Keratinocyte (primary cell): ENCODE data around the gene CREB5. TPM values are rescaled to one million over a fixed set of nuclear protein-coding genes. Genes with fewer than 3 reads are reported as not detected.

Experiments
- DNase-seq: peaks from one replicate; pipeline ENCODE4 v3.0.0-alpha.2; 2011; ENCODE audit warnings: low read depth, missing footprints, low spot score
- FAIRE-seq: peaks from 2 replicates; lab custom pipeline; 2011; peaks lifted over from hg19 to GRCh38; lab: Jason Lieb, UNC
- H2AFZ ChIP-seq: 2 replicates; pipeline ENCODE4 v1.6.0; 2012; ENCODE audit warnings: low read length, control low read depth, inconsistent platforms; ENCODE audit not compliant: control insufficient read depth
- H3K27ac ChIP-seq: 2 replicates; pipeline ENCODE4 v1.5.1; 2011; ENCODE audit warnings: low read length; ENCODE audit not compliant: control insufficient read depth, insufficient read depth
- H3K27me3 ChIP-seq: 3 replicates; pipeline ENCODE4 v1.6.0; 2011; ENCODE audit warnings: low read length; ENCODE audit not compliant: control insufficient read depth, insufficient read depth; ENCODE audit errors: extremely low read depth
- H3K36me3 ChIP-seq, 2 experiments: 2 replicates in 1 of 2; 3 replicates in 1 of 2; pipeline ENCODE4 v1.5.1; 2011; ENCODE audit warnings: low read length in 2 of 2, mild to moderate bottlenecking in 1 of 2; ENCODE audit not compliant: control insufficient read depth in 2 of 2, insufficient read depth in 2 of 2; ENCODE audit errors: extremely low read depth in 1 of 2
- H3K4me1 ChIP-seq: 3 replicates; pipeline ENCODE4 v1.5.1; 2011; ENCODE audit warnings: low read length; ENCODE audit not compliant: control insufficient read depth, insufficient read depth; ENCODE audit errors: extremely low read depth
- H3K4me2 ChIP-seq: 3 replicates; pipeline ENCODE4 v1.6.0; 2011; ENCODE audit warnings: low read depth, low read length; ENCODE audit not compliant: control insufficient read depth, insufficient read depth; ENCODE audit errors: extremely low read depth
- H3K4me3 ChIP-seq, 3 experiments: fragments of 200-600 bp in 1 of 3; sonication (generic) in 1 of 3; 2 replicates in 2 of 3; 3 replicates in 1 of 3; pipeline ENCODE4 v1.5.1; 2011 to 2016; ENCODE audit warnings: low read length in 3 of 3, mild to moderate bottlenecking in 3 of 3, control low read depth in 2 of 3, inconsistent platforms in 1 of 3, low read depth in 1 of 3, mixed read lengths in 1 of 3, mixed run types in 1 of 3, moderate library complexity in 1 of 3; ENCODE audit not compliant: control insufficient read depth in 2 of 3, insufficient read depth in 2 of 3; ENCODE audit errors: extremely low read depth in 1 of 3
- H3K79me2 ChIP-seq: 2 replicates; pipeline ENCODE4 v1.6.0; 2012; ENCODE audit warnings: low read length; ENCODE audit not compliant: control insufficient read depth, insufficient read depth
- H3K9ac ChIP-seq: 3 replicates; pipeline ENCODE4 v1.6.0; 2011; ENCODE audit warnings: low read length; ENCODE audit not compliant: control insufficient read depth, insufficient read depth; ENCODE audit errors: extremely low read depth
- H3K9me1 ChIP-seq: 3 replicates; pipeline ENCODE4 v1.6.0; 2011; ENCODE audit warnings: low read length; ENCODE audit not compliant: control insufficient read depth, insufficient read depth; ENCODE audit errors: extremely low read depth
- H3K9me3 ChIP-seq: 2 replicates; pipeline ENCODE4 v1.5.1; 2012; ENCODE audit warnings: low read depth, low read length; ENCODE audit not compliant: control insufficient read depth
- H4K20me1 ChIP-seq: 3 replicates; pipeline ENCODE4 v1.6.0; 2011; ENCODE audit warnings: low read length; ENCODE audit not compliant: control insufficient read depth, insufficient read depth; ENCODE audit errors: extremely low read depth
- CTCF ChIP-seq, 3 experiments: IDR thresholded peaks in 1 of 3; conservative IDR thresholded peaks in 1 of 3; optimal IDR thresholded peaks in 1 of 3; 2 replicates in 2 of 3; 3 replicates in 1 of 3; pipeline versions ENCODE3 to v1.5.1; 2011; ENCODE audit warnings: low read length in 3 of 3, mild to moderate bottlenecking in 3 of 3, moderate library complexity in 2 of 3, control low read depth in 1 of 3, inconsistent platforms in 1 of 3; ENCODE audit not compliant: insufficient read depth in 2 of 3; ENCODE audit errors: extremely low read depth in 1 of 3
- EZH2 ChIP-seq: IDR thresholded peaks from one replicate; pipeline ENCODE4 v1.6.1; 2012; ENCODE audit warnings: inconsistent platforms, mild to moderate bottlenecking, low read length, moderate library complexity
- dilution Hi-C: fragments of 300-500 bp; cut with MboI; formaldehyde crosslinking; loops from one replicate; pipeline ENCODE4 v1.7.0; 2020; ENCODE audit warnings: low sequenced_read_pairs; ENCODE audit not compliant: extremely low pct_ligation_motif_present
- polyA plus RNA-seq, 5 experiments: library from polyadenylated mRNA; depleted of rRNA in 3 of 5; stranded (reverse) in 3 of 5; stranded (forward) in 1 of 5; unstranded in 1 of 5; fragments of >200 nt; gene quantifications; 1 replicate in 1 of 5; 2 replicates in 3 of 5; 3 replicates in 1 of 5; pipeline versions ENCODE4 v1.2.1 to v1.2.3, GENCODE V29; 2011 to 2012; ENCODE audit warnings: missing spikeins in 2 of 5, low read depth in 1 of 5, low replicate concordance in 1 of 5

The CREB5 gene
- polyA plus RNA-seq, 1 donor (not counting 4 experiments of a cell fraction or from before 2014, with no cell fraction given), result 7.9 TPM

DNA sequence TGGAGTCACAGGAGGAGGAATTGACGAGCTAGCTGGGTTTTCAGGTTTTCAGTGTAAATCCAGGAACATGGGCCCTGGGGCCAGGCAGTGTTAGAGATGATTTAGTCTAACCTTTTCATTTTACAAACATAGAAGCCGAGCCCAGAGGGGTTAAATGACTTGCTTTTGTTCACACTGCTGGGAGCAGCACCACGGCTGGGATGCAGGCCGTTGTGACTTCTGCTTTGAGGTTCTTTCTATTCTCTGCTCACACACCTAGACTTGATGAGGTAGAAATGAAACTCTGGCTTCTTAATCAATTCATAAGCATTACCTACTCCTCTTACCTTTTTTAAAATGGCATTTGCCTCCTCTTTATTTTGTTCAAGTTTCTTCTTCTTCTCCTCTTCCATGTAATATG lies 36.4 kb downstream of the CREB5 start:
- FAIRE-seq, result no peak

GRCh38 chr7:28452681-28453080 lies 40.4 kb downstream of the CREB5 start:
- Histone ChIP-seq H3K27ac (no peak overlapping the region), H2AFZ (no peak overlapping the region), H3K9me3 (no peaks in the 10 kb centered on the region), H3K79me2 (no peaks in the 10 kb centered on the region), H4K20me1 (no peaks in the 10 kb centered on the region), H3K4me2 (no peak overlapping the region), H3K9me1 (no peaks in the 10 kb centered on the region), H3K27me3 (peaks cover 21% of the 10 kb centered on the region), H3K4me1 (no peaks in the 10 kb centered on the region), H3K9ac (no peak overlapping the region), H3K4me3 (no peak overlapping the region), H3K36me3 (no peaks in the 10 kb centered on the region)
- FAIRE-seq (no peak), DNase-seq (no peak)
- dilution Hi-C loops, result no loop called here
- TF ChIP-seq CTCF (optimal IDR thresholded peaks at IDR 0.05 in 1 of 3, IDR thresholded peaks at IDR 0.05 in 1 of 3, conservative IDR thresholded peaks at IDR 0.05 in 1 of 3; ENCODE audit: extremely low read depth in 1 of 3, insufficient read depth in 2 of 3, low read length in 3 of 3) (no peak), EZH2 (no peak)

More for the DNA sequence above, 36.4 kb downstream of the CREB5 start:
- Histone ChIP-seq H3K79me2 (no peaks in the 10 kb centered on the region), H3K4me1 (no peaks in the 10 kb centered on the region), H3K9me1 (no peaks in the 10 kb centered on the region), H2AFZ (no peak overlapping the region), H3K9me3 (no peaks in the 10 kb centered on the region), H3K36me3 (no peaks in the 10 kb centered on the region), H3K4me2 (no peak overlapping the region), H3K9ac (no peak overlapping the region), H3K27ac (no peak overlapping the region), H4K20me1 (no peaks in the 10 kb centered on the region), H3K27me3 (peaks cover 21% of the 10 kb centered on the region), H3K4me3 (no peak overlapping the region)
- dilution Hi-C loops, result no loop called here
- TF ChIP-seq EZH2 (no peak), CTCF (optimal IDR thresholded peaks at IDR 0.05 in 1 of 3, IDR thresholded peaks at IDR 0.05 in 1 of 3, conservative IDR thresholded peaks at IDR 0.05 in 1 of 3; ENCODE audit: extremely low read depth in 1 of 3, insufficient read depth in 2 of 3, low read length in 3 of 3) (no peak)
- no peak for DNase-seq
